Progenitor cell of endocrine pancreas (in vitro differentiated cells): ENCODE measurements around the gene SVEP1. TPM values are rescaled to one million over a fixed set of nuclear protein-coding genes. Genes with fewer than 3 reads are reported as not detected.
"Not testable (repeated sequence)": the region's sequence is repeated elsewhere in the genome, so short reads cannot be mapped to it uniquely, and the experiment has no call there.

Experiments used
- DNase-seq: peaks from one replicate; pipeline ENCODE4 v3.0.0; 2021; ENCODE audit warnings: low spot score; ENCODE audit not compliant: unreplicated experiment
- H3K27ac Mint-ChIP-seq: 2 replicates; pipeline ENCODE4 v1.8.0; 2021; ENCODE audit warnings: mild to moderate bottlenecking, moderate library complexity, mixed read lengths
- H3K27me3 Mint-ChIP-seq: 2 replicates; pipeline ENCODE4 v1.8.0; 2021; ENCODE audit warnings: mixed read lengths
- H3K36me3 Mint-ChIP-seq: 2 replicates; pipeline ENCODE4 v1.8.0; 2022; ENCODE audit warnings: mixed read lengths; ENCODE audit not compliant: insufficient read depth
- H3K4me1 Mint-ChIP-seq: 2 replicates; pipeline ENCODE4 v1.8.0; 2021; ENCODE audit warnings: low read depth, mixed read lengths
- H3K4me3 Mint-ChIP-seq: 2 replicates; pipeline ENCODE4 v1.8.0; 2021; ENCODE audit warnings: low read depth, mild to moderate bottlenecking, moderate library complexity, mixed read lengths
- H3K9me3 Mint-ChIP-seq: 2 replicates; pipeline ENCODE4 v1.8.0; 2021; ENCODE audit warnings: low read depth, mixed read lengths
- CTCF ChIP-seq: fragments of 200-600 bp; sonication (generic); IDR thresholded peaks from one replicate; pipeline ENCODE4 v1.5.0; 2021; ENCODE audit warnings: antibody characterized with exemption, mild to moderate bottlenecking; ENCODE audit not compliant: unreplicated experiment
- total RNA-seq: library from RNA; stranded (reverse); gene quantifications from 2 replicates; pipeline ENCODE4 v1.2.1, GENCODE V29; 2021

SVEP1 gene
- total RNA-seq, 1 donor from 2014 or later: 0.26 TPM

- Mint-ChIP-seq H3K27ac (no peak overlapping the region), H3K4me3 (no peak overlapping the region), H3K4me1 (no peaks in the 10 kb centered on the region), H3K36me3 (no peaks in the 10 kb centered on the region), H3K9me3 (no peaks in the 10 kb centered on the region), H3K27me3 (peaks cover 3% of the 10 kb centered on the region)
- no peak for DNase-seq
- TF ChIP-seq CTCF: no peak
Measured at GRCh38 chr9:110408598-110408997, 170.9 kb downstream of the SVEP1 start.

GRCh38 chr9:110405858-110406443 is 173.6 kb downstream of the SVEP1 start:
- no peak for TF ChIP-seq CTCF
- Mint-ChIP-seq H3K4me1 (no peaks in the 10 kb centered on the region), H3K27me3 (peaks cover 3% of the 10 kb centered on the region), H3K36me3 (no peaks in the 10 kb centered on the region), H3K27ac (no peak overlapping the region), H3K9me3 (no peaks in the 10 kb centered on the region), H3K4me3 (no peak overlapping the region)
- no peak for DNase-seq

GRCh38 chr9:110404473-110404872 is 175.1 kb downstream of the SVEP1 start:
- Mint-ChIP-seq H3K27me3 (peaks cover 3% of the 10 kb centered on the region), H3K9me3 (no peaks in the 10 kb centered on the region), H3K4me3 (no peak overlapping the region), H3K36me3 (no peaks in the 10 kb centered on the region), H3K4me1 (no peaks in the 10 kb centered on the region), H3K27ac (no peak overlapping the region)
- no peak for DNase-seq
- no peak for TF ChIP-seq CTCF

GRCh38 chr9:110399983-110400382 is 179.6 kb downstream of the SVEP1 start:
- H3K4me1 Mint-ChIP-seq: no peaks in the 10 kb centered on the region
- no peak overlapping the region for H3K27ac Mint-ChIP-seq
- no peak overlapping the region for H3K4me3 Mint-ChIP-seq
- H3K27me3 Mint-ChIP-seq: no peaks in the 10 kb centered on the region
- peaks cover 3% of the 10 kb centered on the region for H3K9me3 Mint-ChIP-seq
- DNase-seq: no peak
- H3K36me3 Mint-ChIP-seq: no peaks in the 10 kb centered on the region
- no peak for TF ChIP-seq CTCF

- not testable (repeated sequence) for H3K4me1 Mint-ChIP-seq, H3K27ac Mint-ChIP-seq, H3K36me3 Mint-ChIP-seq, H3K27me3 Mint-ChIP-seq, DNase-seq, H3K9me3 Mint-ChIP-seq, H3K4me3 Mint-ChIP-seq
Measured at GRCh38 chr9:110398992-110399391, 180.5 kb downstream of the SVEP1 start.

- no peak overlapping the region for H3K27ac Mint-ChIP-seq
- no peaks in the 10 kb centered on the region for H3K27me3 Mint-ChIP-seq
- TF ChIP-seq CTCF: no peak
- H3K4me3 Mint-ChIP-seq: no peak overlapping the region
- peaks cover 8% of the 10 kb centered on the region for H3K4me1 Mint-ChIP-seq
- DNase-seq: no peak
- no peaks in the 10 kb centered on the region for H3K36me3 Mint-ChIP-seq
- peaks cover 5% of the 10 kb centered on the region for H3K9me3 Mint-ChIP-seq
Measured at GRCh38 chr9:110391826-110392485, 187.6 kb downstream of the SVEP1 start.
